Skeletal muscle satellite cell (primary cell): ENCODE data around the gene FBF1.
A peak's percentile ranks its signal among the peaks of the same experiment; 100 is the strongest.
"Not testable (repeated sequence)": the region's sequence is repeated elsewhere in the genome, so short reads cannot be mapped to it uniquely, and the experiment has no call there.

Experiments
- H3K27me3 ChIP-seq: 2 replicates; pipeline ENCODE4 v1.7.0; 2013; ENCODE audit warnings: low read length; ENCODE audit not compliant: control insufficient read depth, insufficient read depth
- H3K36me3 ChIP-seq: 2 replicates; pipeline ENCODE4 v1.7.0; 2013; ENCODE audit warnings: mild to moderate bottlenecking, control low read depth, low read length; ENCODE audit not compliant: insufficient read depth
- H3K4me1 ChIP-seq: 2 replicates; pipeline ENCODE4 v1.7.0; 2013; ENCODE audit warnings: low read length; ENCODE audit not compliant: control insufficient read depth, insufficient read depth
- H3K4me2 ChIP-seq: 2 replicates; pipeline ENCODE4 v1.7.0; 2013; ENCODE audit warnings: mild to moderate bottlenecking, low read length
- H3K4me3 ChIP-seq: 2 replicates; pipeline ENCODE4 v1.7.0; 2013; ENCODE audit warnings: low read length
- H3K9ac ChIP-seq: 2 replicates; pipeline ENCODE4 v1.7.0; 2013; ENCODE audit warnings: mild to moderate bottlenecking, low read depth, low read length, moderate library complexity
- H3K9me3 ChIP-seq: replicated peaks from 2 replicates; pipeline ENCODE4 v1.7.0; 2013; ENCODE audit warnings: mild to moderate bottlenecking, control low read depth, low read length

Gene FBF1

GRCh38 chr17:75891022-75891604, 49.7 kb downstream of the FBF1 start:
- no peaks in the 10 kb centered on the region for H3K27me3 ChIP-seq
- no peaks in the 10 kb centered on the region for H3K9me3 ChIP-seq
- H3K4me3 ChIP-seq, result no peak overlapping the region
- peaks cover 16% of the 10 kb centered on the region for H3K4me1 ChIP-seq
- no peak overlapping the region for H3K9ac ChIP-seq
- H3K4me2 ChIP-seq, result no peak overlapping the region
- peaks cover 16% of the 10 kb centered on the region for H3K36me3 ChIP-seq

DNA sequence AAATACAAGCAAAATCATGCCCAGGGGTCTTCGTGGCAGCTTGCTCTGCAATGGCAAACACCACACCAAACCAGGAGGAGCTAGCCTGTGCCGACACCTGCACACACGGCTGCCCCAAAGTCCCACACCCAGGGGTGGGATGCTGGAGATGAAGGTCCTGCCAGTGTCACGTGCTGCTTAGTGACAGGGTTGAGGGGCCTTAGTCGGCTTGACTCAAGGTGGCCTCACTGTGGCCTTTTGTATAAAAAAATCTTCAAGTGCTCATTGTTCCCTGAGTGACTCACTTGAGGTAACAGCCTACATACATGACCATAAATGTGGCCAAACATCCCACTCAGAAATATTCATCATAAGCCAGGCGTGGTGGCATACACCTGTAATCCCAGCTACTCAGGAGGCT, 51.4 kb downstream of the FBF1 start:
- H3K9ac ChIP-seq, result no peak overlapping the region
- H3K9me3 ChIP-seq, result no peaks in the 10 kb centered on the region
- H3K36me3 ChIP-seq, result peaks cover 16% of the 10 kb centered on the region
- H3K27me3 ChIP-seq, result no peaks in the 10 kb centered on the region
- H3K4me3 ChIP-seq, result no peak overlapping the region
- peaks cover 3% of the 10 kb centered on the region for H3K4me1 ChIP-seq
- no peak overlapping the region for H3K4me2 ChIP-seq

DNA sequence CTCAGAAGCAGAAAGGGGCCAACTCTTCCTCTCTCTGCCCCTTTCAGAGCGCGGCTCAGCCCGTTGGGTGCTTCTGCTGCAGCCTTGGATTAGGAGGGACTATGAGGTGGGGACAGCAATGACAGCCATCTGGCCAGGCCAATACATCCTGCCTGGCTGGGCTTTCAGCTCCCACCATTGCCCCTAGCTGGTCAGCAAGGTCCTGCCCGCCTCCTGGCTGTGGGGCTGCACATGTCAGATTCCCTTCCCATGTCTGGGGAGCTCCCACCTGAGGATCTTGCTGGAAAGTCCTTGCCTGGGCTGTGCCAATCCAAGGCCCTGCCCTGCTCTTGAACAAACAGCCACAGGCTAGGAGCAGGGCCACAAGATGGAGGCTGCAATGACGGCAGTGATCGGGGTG, 52.4 kb downstream of the FBF1 start:
- Histone ChIP-seq H3K9me3 (no peaks in the 10 kb centered on the region), H3K27me3 (no peaks in the 10 kb centered on the region), H3K4me3 (no peak overlapping the region), H3K4me2 (no peak overlapping the region), H3K9ac (no peak overlapping the region), H3K36me3 (peaks cover 16% of the 10 kb centered on the region), H3K4me1 (no peaks in the 10 kb centered on the region)

- H3K9me3 ChIP-seq, H3K9ac ChIP-seq: not testable (repeated sequence)
These were observed 55.0 kb downstream of the FBF1 start for GRCh38 chr17:75885860-75886259.

DNA sequence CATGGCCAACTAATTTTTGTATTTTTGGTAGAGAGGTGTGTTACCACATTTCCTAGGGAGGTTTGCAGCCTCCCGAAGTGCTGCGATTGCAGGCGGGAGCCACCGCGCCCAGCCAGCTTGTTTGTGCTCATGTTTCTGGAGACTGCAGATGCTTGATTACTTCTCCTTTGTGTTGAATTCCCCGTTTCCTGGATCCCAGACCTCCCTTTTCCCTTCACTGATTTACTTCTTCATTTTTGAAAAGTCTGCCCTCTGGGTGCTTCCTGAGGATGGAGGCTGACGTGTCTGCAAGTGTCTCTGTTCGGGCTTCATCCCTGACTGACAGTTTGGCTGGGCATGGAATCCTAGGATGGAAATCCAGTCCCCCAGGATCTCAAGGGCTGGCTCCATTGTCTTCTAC, 55.4 kb downstream of the FBF1 start:
- peaks cover 3% of the 10 kb centered on the region for H3K36me3 ChIP-seq
- H3K27me3 ChIP-seq, result no peaks in the 10 kb centered on the region
- no peak overlapping the region for H3K4me3 ChIP-seq
- H3K9ac ChIP-seq, result no peak overlapping the region
- no peaks in the 10 kb centered on the region for H3K4me1 ChIP-seq
- H3K9me3 ChIP-seq, result no peaks in the 10 kb centered on the region
- H3K4me2 ChIP-seq, result no peak overlapping the region

More at GRCh38 chr17:75885860-75886259, 55.0 kb downstream of the FBF1 start:
- not testable (repeated sequence) for H3K4me3 ChIP-seq, H3K27me3 ChIP-seq, H3K36me3 ChIP-seq, H3K4me2 ChIP-seq, H3K4me1 ChIP-seq

DNA sequence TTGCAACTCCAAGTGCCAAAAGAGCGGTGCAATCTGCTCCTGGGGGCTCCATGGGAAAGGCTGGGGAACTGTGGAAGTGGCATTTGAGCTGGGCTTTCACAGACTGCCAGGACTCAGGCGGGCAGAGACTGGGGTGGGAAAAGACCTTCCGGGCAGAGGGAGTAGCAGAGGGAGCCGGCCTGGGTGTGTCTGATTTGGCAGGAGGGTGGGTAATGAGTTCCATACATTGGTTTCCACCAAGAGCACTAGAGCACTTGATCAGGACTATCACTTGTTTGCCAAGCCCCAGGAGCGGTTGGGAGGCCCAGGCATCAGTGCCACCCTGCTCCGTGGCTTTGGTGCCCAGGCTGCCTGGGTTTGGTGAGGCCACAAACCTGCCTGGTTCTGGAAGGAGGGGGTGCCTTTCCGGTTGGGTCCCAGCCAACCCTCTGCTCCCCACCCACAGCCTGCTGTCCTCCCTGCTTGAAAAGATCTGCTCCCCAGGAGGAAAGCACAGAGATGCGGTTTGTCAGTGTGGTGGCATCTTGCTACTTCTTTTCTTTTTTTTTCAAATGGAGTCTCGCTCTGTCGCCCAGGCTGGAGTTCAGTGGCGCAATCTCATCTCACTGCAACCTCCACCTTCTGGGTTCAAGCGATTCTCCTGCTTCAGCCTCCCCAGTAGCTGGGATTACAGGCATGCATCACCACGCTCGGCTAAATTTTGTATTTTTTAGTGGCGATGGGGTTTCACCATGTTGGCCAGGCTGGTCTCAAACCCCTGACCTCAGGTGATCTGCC, 59.0 kb downstream of the FBF1 start:
- H3K4me3 ChIP-seq, result no peak overlapping the region
- H3K36me3 ChIP-seq, result no peaks in the 10 kb centered on the region
- peaks cover 2% of the 10 kb centered on the region for H3K27me3 ChIP-seq
- H3K9ac ChIP-seq, result no peak overlapping the region
- no peak overlapping the region for H3K4me2 ChIP-seq
- peaks cover 18% of the 10 kb centered on the region for H3K4me1 ChIP-seq
- H3K9me3 ChIP-seq, result no peaks in the 10 kb centered on the region

DNA sequence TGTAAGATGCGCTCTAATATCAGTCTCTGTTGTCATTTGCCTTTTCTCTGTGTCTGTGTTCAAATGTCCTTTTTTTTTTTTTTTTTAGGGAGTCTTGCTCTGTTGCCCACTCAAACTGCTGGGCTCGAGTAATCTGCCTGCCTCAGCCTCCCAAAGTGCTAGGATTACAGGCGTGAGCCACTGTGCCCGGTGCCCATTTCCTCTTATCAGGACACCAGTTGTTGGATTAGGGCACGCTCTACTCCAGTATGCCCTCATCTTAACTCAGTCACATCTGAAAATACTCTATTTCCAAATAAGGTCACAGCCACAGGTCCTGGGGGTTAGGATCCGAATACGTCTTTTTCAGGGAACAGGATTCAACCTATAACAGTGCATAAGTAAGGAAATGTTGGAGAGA, 60.6 kb downstream of the FBF1 start:
- Histone ChIP-seq H3K9me3 (no peaks in the 10 kb centered on the region), H3K36me3 (no peaks in the 10 kb centered on the region), H3K9ac (no peak overlapping the region), H3K27me3 (peaks cover 2% of the 10 kb centered on the region), H3K4me1 (peaks cover 34% of the 10 kb centered on the region), H3K4me3 (no peak overlapping the region), H3K4me2 (no peak overlapping the region)

DNA sequence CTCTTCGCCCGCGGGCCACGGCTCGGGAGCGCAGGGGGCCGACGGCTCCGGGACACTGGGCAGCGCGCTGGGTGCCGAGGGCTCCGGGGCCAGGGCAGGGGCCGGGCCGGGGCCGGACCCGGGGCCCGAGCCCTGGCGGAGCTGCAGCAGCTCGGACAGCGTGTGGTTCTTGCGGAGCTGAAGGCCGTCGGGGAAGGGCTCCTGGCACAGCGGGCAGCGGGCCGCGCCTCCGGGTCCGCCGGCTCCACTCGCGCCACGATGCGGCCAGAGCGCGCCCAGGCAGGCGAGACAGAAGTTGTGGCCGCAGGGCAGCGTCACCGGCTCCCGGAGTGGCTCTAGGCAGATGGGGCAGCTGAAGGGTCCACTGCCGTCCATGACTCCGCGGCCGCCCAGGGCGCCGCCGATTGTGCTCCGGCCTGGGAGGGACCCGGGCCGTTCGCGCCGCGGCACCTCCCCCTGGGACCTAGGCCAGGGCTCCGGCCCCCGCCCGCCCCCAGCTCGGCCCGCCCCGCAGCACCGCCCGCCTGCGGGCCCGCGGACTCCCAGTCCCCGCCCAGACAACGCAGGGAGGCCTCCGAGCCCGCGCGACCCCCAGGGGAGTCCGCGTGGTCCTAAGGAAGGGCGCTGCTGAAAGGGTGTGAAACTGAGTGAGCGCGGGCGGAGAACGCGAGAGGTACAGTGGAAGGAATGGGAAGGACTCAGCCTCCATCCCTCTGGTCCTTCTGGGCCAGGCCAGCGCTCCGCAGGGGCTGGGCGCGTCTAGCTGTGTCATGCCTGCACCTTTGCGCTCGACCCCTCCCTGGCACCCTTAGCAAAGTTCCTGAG, 62.5 kb downstream of the FBF1 start, which contains the start of gene TRIM47:
Gene TRIM47 (minus strand): TSS at position 408 of the 825 bp plus-strand sequence. CDS start 33 bp downstream, at position 375.
- Histone ChIP-seq H3K27me3 (peaks cover 2% of the 10 kb centered on the region), H3K9ac (peak within 1 kb of the TSS; percentile 77), H3K4me2 (peak within 1 kb of the TSS; percentile 84), H3K36me3 (no peaks in the 10 kb centered on the region), H3K9me3 (no peaks in the 10 kb centered on the region), H3K4me3 (peak within 1 kb of the TSS; percentile 68), H3K4me1 (peaks cover 41% of the 10 kb centered on the region)

DNA sequence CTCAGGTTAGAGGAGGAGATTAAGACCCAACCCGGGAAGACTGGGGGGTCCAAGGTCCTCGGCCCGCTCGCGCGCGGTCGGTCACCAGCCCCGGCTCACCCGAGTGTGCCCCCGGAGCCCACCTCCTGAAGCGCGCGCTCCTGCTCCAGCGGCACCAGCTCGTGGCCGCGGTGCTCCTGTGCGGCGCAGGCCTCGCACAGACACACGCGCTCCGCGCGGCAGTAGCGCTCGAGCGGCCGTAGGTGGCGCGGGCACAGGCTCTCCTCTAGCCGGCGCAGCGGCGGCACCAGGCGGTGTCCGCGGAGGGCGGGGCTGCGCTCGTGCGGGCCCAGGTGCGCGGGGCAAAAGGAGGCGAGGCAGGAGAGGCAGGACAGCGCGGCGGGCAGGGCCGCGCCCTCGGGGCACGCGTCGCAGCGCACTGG, 63.1 kb downstream of the FBF1 start:
- no peaks in the 10 kb centered on the region for H3K36me3 ChIP-seq
- H3K4me3 ChIP-seq, result peak overlapping the region; percentile 68
- H3K9me3 ChIP-seq, result no peaks in the 10 kb centered on the region
- peak overlapping the region; percentile 77 for H3K9ac ChIP-seq
- H3K4me2 ChIP-seq, result peak overlapping the region; percentile 84
- peaks cover 2% of the 10 kb centered on the region for H3K27me3 ChIP-seq
- H3K4me1 ChIP-seq, result peaks cover 47% of the 10 kb centered on the region

GRCh38 chr17:75876938-75877751, 63.7 kb downstream of the FBF1 start:
- Histone ChIP-seq H3K9me3 (no peaks in the 10 kb centered on the region), H3K4me2 (peak overlapping the region; percentile 84), H3K4me3 (peak overlapping the region; percentile 68), H3K9ac (peak overlapping the region; percentile 77), H3K4me1 (peaks cover 52% of the 10 kb centered on the region), H3K27me3 (peaks cover 2% of the 10 kb centered on the region), H3K36me3 (no peaks in the 10 kb centered on the region)
